UCSD-AML1 (cell line): ENCODE data around the gene CCNF.
"Not testable (repeated sequence)": the region's sequence is repeated elsewhere in the genome, so short reads cannot be mapped to it uniquely, and the experiment has no call there.

ENCODE experiments used
- DNase-seq: peaks from one replicate; lab custom pipeline; 2025; ENCODE audit not compliant: unreplicated experiment; lab: John Stamatoyannopoulos, UW

Gene CCNF

GRCh38 chr16:2428051-2428783 is 1.0 kb upstream of the CCNF start:
- DNase-seq: no peak

- no peak for DNase-seq
These were observed 538 bp upstream of the CCNF start for GRCh38 chr16:2428784-2429033.

- DNase-seq: no peak
These were observed 770 bp downstream of the CCNF start for GRCh38 chr16:2429771-2430663.

GRCh38 chr16:2432286-2432685 is 3.0 kb downstream of the CCNF start:
- no peak for DNase-seq

- no peak for DNase-seq
These were observed 3.7 kb downstream of the CCNF start for GRCh38 chr16:2432801-2433505.

DNA sequence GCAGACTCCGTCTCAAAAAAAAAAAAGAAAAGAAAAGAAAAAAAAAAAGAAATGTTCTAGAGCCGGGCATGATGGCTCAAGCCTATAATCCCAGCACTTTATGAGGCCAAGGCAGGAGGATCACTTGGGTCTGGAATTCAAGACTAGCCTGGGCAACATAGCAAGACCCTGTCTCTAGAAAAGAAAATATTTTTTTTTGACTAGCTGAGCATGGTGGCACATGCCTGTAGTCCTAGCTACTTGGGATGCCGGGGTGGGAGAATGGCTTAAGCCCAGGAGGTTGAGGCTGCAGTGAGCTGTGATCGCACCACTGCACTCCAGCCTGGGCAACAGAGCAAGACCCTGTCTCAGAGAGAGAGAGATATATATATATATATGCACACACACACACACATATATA is 6.0 kb downstream of the CCNF start:
- not testable (repeated sequence) for DNase-seq

DNA sequence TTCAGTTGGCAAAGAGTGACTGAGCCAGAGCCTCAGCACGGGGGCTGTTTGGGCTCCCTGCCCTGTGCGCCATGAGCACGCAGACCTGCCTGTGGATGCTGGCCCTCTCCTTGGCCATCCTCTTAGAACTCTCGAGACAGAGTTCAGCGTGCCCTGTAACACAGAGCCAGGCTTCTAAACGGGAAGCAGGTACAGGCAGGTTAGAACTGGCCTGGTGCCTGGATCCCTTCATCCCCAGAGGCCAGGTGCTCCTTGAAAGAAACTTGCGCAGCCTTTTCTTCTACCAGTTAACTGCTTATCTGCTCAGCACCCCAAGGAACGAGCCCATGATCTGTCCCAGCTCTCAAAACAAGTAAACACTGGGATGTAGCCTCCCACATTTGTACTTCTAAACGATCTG is 6.9 kb downstream of the CCNF start:
- no peak for DNase-seq

DNA sequence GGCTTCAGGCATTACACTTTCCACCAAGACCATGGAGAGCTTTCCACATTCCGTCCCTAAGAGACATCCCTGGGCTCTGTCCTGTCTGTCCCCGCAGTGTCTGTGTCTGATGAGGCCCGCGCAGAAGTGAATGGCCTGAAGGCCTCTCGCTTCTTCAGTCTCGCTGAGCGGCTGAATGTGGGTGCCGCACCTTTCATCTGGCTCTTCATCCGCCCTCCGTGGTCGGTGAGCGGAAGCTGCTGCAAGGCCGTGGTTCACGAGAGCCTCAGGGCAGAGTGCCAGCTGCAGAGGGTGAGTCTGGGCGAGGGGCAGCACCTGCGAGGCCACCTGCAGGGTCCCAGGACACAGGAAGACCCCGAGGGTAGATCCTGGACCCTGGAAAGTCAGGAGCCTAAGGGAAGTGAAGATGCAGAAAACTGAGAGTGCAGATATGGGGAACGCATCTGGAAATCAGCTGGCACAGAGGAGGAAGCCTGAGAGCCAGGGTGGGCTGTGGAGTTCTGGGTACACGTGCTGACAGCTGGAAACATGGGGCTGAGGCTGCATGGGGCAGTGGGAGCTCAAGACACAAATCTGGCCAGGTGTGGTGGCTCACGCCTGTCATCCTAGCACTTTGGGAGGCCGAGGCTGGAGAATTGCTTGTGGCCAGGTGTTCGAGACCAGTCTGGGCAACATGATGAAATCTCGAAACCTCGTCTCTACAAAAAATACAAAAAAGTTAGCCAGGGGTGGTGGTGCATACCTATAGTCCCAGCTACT is 8.0 kb downstream of the CCNF start:
- no peak for DNase-seq

DNA sequence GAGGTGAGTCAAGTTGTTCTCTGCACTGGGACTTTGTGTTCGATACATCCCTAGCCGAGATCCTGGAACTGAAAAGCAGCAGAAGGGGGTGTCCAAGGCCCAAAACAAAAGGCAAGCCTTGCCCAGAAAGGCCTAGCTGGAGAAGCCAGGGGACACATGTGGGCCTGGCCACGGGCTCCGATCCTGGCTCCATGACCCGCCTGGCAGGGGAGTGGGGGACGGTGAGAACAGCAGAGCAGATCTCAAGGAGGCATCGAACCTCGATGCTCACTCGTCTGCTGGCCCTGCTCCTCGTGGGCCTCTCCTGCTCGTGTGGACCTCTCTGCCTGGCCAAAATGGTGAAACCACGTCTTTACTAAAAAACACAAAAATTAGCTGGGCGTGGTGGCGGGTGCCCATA is 8.9 kb downstream of the CCNF start:
- no peak for DNase-seq

- no peak for DNase-seq
These were observed 10.4 kb downstream of the CCNF start for GRCh38 chr16:2439598-2439997.

DNA sequence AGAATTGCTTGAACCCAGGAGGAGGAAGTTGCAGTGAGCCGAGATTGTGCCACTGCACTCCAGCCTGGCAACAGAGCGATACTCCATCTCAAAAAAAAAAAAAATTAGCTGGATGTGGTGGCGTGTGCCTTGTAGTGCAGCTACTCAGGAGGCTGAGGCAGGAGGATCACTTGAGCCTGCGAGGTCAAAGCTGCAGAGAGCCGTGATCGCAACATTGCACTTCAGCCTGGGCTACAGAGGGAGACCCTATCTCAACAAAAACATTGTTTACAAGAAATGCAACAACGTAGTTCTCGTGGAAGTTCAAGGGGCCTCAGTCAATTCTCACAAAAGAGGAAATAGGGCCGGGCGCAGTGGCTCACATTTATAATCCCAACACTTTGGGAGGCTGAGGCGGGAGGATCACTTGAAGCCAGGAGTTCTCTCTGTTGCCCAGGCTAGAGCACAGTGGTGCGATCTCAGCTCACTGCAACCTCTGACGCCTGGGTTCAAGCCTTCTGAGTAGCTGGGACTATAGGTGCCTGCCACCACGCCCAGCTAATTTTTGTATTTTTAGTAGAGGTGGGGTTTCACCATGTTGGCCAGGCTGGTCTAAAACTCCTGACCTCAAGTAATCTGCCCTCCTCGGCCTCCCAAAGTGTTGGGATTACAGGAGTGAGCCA is 12.0 kb downstream of the CCNF start:
- DNase-seq: not testable (repeated sequence)

- no peak for DNase-seq
These were observed 14.3 kb downstream of the CCNF start for GRCh38 chr16:2443555-2443954.

GRCh38 chr16:2447920-2448583 is 18.8 kb downstream of the CCNF start:
- DNase-seq: no peak

GRCh38 chr16:2449118-2449517 is 19.9 kb downstream of the CCNF start:
- no peak for DNase-seq

- no peak for DNase-seq
These were observed 21.3 kb downstream of the CCNF start for GRCh38 chr16:2450535-2450934.

DNA sequence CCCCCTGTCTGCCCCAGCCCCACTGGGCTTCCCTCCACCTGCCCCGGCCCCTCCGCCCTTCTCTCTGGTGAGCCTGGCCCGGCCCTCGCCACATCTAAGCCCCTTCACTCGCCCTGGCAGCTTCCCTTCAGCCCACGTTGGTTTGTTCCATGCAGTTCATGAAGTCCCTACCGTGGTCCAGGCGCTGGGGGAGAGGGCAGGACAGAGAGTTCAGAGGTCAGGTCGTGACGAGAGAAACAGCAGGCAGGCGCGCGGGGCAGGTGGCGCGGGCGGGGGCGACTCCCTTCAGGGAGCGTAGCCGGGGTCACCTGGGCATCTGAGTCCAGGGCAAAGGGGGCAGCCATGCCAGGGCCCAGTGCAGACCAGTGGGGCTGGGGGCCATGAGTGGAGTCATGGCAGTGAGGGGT is 21.7 kb downstream of the CCNF start:
- no peak for DNase-seq

DNA sequence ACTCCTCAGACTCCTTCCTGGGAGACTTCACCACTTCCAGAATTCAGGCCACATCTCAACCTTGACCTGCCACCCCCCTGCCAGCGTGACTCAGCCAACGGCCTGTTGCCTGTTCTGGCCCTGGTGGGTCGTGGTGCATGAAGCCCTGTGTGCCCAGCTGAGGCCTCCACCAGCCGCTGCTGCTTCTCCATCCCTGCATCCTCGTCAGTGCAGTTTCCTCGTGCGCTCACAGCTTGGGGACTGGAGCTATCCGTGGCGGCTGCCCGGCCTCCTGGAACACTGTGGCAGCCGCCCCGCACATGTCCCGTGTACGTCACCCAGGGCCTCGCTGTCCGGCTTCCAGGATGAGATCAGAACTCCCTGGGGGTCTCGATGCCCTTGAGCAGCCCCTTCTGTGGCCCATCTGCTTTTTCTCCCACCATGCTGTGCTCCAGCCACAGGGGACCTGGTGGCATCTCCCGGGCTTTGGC is 22.6 kb downstream of the CCNF start:
- no peak for DNase-seq

DNA sequence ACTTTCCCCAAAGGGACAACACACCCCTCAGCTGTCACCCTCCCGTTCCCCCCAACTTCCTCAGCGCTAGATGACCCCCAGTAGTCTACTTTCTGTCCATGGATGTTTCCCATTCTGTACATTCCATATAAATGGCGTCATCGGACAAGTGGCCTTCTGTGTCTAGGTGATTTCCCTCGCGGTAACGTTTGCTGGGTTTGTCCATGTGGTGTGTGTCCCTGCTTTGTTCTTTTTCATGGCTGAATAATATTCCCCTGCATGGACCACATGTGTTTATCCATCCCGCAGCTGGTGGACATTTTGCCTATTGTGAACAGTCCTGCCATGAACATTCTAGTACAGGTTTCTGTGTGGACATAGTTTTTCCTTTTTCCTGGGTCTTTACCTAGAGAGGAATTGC is 23.4 kb downstream of the CCNF start:
- no peak for DNase-seq

DNA sequence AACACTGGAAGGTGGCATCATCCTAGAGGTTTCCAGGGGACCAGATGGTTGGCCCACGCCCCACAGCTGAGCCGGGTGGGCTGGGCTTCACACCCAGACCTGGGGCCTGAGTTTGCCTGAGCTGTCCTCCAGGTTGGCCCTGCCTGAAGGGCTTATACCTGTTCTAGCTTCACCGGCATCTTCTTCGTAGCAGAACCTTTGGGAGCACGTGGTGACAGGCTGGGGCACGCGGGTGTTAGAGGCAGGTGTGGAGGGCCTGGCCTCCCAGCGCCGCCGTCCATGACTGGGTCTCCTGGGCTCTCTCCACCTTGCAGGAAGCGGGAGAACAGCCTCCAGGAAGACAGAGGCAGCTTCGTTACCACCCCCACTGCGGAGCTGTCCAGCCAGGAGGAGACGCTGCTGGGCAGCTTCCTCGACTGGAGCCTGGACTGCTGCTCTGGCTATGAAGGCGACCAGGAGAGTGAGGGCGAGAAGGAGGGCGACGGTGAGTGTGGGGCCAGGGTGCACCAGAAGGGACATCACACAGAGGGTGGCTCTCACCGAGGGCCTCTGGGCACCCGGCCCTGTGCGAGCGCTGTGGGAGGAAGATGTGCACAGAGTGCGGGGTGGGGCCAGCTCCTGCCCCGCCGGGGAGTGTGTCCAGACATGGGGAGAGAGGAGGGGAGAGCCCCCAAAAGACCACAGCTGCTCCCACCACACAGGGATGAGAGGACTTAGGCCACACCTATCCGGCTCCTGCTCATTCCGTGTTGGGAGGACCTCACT is 26.0 kb downstream of the CCNF start:
- DNase-seq: no peak
